ENCODE results near the gene KCNQ1.

DNA sequence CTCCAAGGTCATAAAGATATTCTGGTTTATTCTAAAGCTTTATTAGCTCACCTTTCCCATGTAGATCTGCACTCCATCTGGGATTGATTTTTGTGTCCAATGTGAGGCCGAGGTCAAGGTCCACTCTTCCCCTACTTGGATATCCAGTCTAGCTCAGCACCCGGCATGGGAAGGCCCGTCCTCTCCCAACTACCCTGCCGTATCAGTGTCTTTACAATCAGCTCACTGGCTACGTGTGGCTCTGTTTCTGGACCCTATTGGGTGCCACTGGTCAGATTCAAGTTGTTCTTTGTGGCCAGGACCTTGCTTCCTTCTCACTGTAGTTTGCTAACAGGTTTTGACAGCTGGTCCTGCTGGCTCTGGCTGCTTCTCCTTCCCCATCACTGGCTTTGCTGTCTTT is 224.1 kb downstream of the KCNQ1 start:
- TF ChIP-seq CTCF (conservative IDR thresholded peaks at IDR 0.05; ENCODE audit: low read depth in 2 of 2): no peak
- TF ChIP-seq EZH2 (IDR thresholded peaks at IDR 0.05; ENCODE audit: low read depth, unreplicated experiment): no peak
- no peak for TF ChIP-seq ZNF114 (CRISPR knock-in tag; IDR thresholded peaks at IDR 0.05)
- no peak for TF ChIP-seq EZH2phosphoT487 (IDR thresholded peaks at IDR 0.05; ENCODE audit: unreplicated experiment)
- no peak for TF ChIP-seq POLR2AphosphoS5 (IDR thresholded peaks at IDR 0.05; ENCODE audit: low read depth)
- no peak for TF ChIP-seq JUNB (IDR thresholded peaks at IDR 0.05; ENCODE audit: unreplicated experiment)
- TF ChIP-seq, protein P1, sequence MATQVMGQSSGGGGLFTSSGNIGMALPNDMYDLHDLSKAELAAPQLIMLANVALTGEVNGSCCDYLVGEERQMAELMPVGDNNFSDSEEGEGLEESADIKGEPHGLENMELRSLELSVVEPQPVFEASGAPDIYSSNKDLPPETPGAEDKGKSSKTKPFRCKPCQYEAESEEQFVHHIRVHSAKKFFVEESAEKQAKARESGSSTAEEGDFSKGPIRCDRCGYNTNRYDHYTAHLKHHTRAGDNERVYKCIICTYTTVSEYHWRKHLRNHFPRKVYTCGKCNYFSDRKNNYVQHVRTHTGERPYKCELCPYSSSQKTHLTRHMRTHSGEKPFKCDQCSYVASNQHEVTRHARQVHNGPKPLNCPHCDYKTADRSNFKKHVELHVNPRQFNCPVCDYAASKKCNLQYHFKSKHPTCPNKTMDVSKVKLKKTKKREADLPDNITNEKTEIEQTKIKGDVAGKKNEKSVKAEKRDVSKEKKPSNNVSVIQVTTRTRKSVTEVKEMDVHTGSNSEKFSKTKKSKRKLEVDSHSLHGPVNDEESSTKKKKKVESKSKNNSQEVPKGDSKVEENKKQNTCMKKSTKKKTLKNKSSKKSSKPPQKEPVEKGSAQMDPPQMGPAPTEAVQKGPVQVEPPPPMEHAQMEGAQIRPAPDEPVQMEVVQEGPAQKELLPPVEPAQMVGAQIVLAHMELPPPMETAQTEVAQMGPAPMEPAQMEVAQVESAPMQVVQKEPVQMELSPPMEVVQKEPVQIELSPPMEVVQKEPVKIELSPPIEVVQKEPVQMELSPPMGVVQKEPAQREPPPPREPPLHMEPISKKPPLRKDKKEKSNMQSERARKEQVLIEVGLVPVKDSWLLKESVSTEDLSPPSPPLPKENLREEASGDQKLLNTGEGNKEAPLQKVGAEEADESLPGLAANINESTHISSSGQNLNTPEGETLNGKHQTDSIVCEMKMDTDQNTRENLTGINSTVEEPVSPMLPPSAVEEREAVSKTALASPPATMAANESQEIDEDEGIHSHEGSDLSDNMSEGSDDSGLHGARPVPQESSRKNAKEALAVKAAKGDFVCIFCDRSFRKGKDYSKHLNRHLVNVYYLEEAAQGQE (IDR thresholded peaks at IDR 0.05; ENCODE audit: unreplicated experiment): no peak
- no peak for TF ChIP-seq ZNF331 (CRISPR knock-in tag; IDR thresholded peaks at IDR 0.05; ENCODE audit: low read depth)
- TF ChIP-seq CREB1 (CRISPR knock-in tag; IDR thresholded peaks at IDR 0.05; ENCODE audit: low read depth): no peak
- TF ChIP-seq NANOG (IDR thresholded peaks at IDR 0.05; ENCODE audit: borderline replicate concordance): no peak
- TF ChIP-seq, protein P2, sequence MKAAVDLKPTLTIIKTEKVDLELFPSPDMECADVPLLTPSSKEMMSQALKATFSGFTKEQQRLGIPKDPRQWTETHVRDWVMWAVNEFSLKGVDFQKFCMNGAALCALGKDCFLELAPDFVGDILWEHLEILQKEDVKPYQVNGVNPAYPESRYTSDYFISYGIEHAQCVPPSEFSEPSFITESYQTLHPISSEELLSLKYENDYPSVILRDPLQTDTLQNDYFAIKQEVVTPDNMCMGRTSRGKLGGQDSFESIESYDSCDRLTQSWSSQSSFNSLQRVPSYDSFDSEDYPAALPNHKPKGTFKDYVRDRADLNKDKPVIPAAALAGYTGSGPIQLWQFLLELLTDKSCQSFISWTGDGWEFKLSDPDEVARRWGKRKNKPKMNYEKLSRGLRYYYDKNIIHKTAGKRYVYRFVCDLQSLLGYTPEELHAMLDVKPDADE (IDR thresholded peaks at IDR 0.05): no peak
- TF ChIP-seq STAT1 (IDR thresholded peaks at IDR 0.05; ENCODE audit: unreplicated experiment): no peak

Measured in GM23338 (cell line).